Stimulated activated CD4-positive, alpha-beta T cell treated with anti-CD3 and anti-CD28 coated beads, Interleukin-12 subunit alpha, Interleukin-12 subunit beta, amount 100 ng/mL, for 48 hours (primary cell): ENCODE data around the gene EIF3L.
"Not testable (repeated sequence)": the region's sequence is repeated elsewhere in the genome, so short reads cannot be mapped to it uniquely, and the experiment has no call there.

Source experiments
- DNase-seq, 3 donors: peaks; one replicate each; pipeline ENCODE4 v3.0.0-alpha.2; 2020; ENCODE audit warnings: low read depth in 2 of 3, low spot score in 1 of 3

The EIF3L gene

GRCh38 chr22:37849089-37849751 lies at the start of gene EIF3L:
EIF3L (plus strand) TSS chr22:37849419; CDS start chr22:37849450, 31 bp downstream.
- peak; percentile 82 to 89 (median 84) for DNase-seq

- DNase-seq: not testable (repeated sequence)
These were observed 49.2 kb upstream of the EIF3L start for GRCh38 chr22:37799979-37800378.

GRCh38 chr22:37801946-37802309 lies 47.3 kb upstream of the EIF3L start:
- no peak for DNase-seq

- no peak for DNase-seq
These were observed 46.7 kb upstream of the EIF3L start for GRCh38 chr22:37802310-37803194.

GRCh38 chr22:37803195-37803638 lies 46.0 kb upstream of the EIF3L start:
- no peak for DNase-seq

GRCh38 chr22:37803639-37804351 lies 45.4 kb upstream of the EIF3L start:
- DNase-seq: no peak

GRCh38 chr22:37804352-37804880 lies 44.8 kb upstream of the EIF3L start:
- DNase-seq: no peak

GRCh38 chr22:37804881-37805809 lies 44.1 kb upstream of the EIF3L start:
- peak; percentile 73 to 77 (median 74) for DNase-seq

GRCh38 chr22:37805810-37806277 lies 43.4 kb upstream of the EIF3L start:
- DNase-seq: no peak

GRCh38 chr22:37806409-37807333 lies 42.5 kb upstream of the EIF3L start:
- DNase-seq: no peak

- peak; percentile 83 to 92 (median 87) for DNase-seq
These were observed 41.6 kb upstream of the EIF3L start, which contains the start of gene GCAT for GRCh38 chr22:37807410-37808293. GCAT (plus strand) TSS chr22:37807934; CDS start chr22:37807968, 34 bp downstream.

GRCh38 chr22:37808294-37808657 lies 40.9 kb upstream of the EIF3L start:
- no peak for DNase-seq

GRCh38 chr22:37809672-37810333 lies 39.4 kb upstream of the EIF3L start:
- DNase-seq: no peak

GRCh38 chr22:37811867-37812266 lies 37.4 kb upstream of the EIF3L start:
- no peak for DNase-seq

GRCh38 chr22:37812869-37813678 lies 36.1 kb upstream of the EIF3L start:
- no peak for DNase-seq

GRCh38 chr22:37815593-37815992 lies 33.6 kb upstream of the EIF3L start:
- no peak for DNase-seq
